NCI-H69 (cell line): ENCODE data around the gene GSTM4.

ENCODE experiments used
- DNase-seq: peaks from one replicate; lab custom pipeline; 2025; lab: John Stamatoyannopoulos, UW

The GSTM4 gene

GRCh38 chr1:109655615-109656519 lies at the start of gene GSTM4:
GSTM4 (plus strand) TSS chr1:109656099; CDS start chr1:109656390, 291 bp downstream.
- peak; percentile 56 for DNase-seq

GRCh38 chr1:109609881-109610280 lies 46.0 kb upstream of the GSTM4 start:
- DNase-seq: no peak

- no peak for DNase-seq
Observed at GRCh38 chr1:109610609-109611307, 45.1 kb upstream of the GSTM4 start.

- DNase-seq: no peak
Observed at GRCh38 chr1:109611308-109611990, 44.5 kb upstream of the GSTM4 start.

- DNase-seq: no peak
Observed at GRCh38 chr1:109613361-109614147, 42.3 kb upstream of the GSTM4 start.

GRCh38 chr1:109615879-109616278 lies 40.0 kb upstream of the GSTM4 start:
- no peak for DNase-seq

GRCh38 chr1:109616391-109616790 lies 39.5 kb upstream of the GSTM4 start:
- DNase-seq: no peak

GRCh38 chr1:109617291-109617801 lies 38.6 kb upstream of the GSTM4 start:
- peak; percentile 11 for DNase-seq

GRCh38 chr1:109618661-109619575 lies 37.0 kb upstream of the GSTM4 start:
- no peak for DNase-seq

- peak; percentile 71 for DNase-seq
Observed at GRCh38 chr1:109619576-109620400, 36.1 kb upstream of the GSTM4 start, which contains the start of the genes AMPD2 and GNAT2. AMPD2 (plus strand) TSS chr1:109619837; CDS start chr1:109621176, 1,339 bp downstream. GNAT2 (minus strand) TSS chr1:109619616; CDS start chr1:109612870, 6,746 bp downstream.

GRCh38 chr1:109620401-109620791 lies 35.5 kb upstream of the GSTM4 start:
- peak; percentile 29 for DNase-seq

- DNase-seq: peak; percentile 90
Observed at GRCh38 chr1:109620841-109621286, 35.0 kb upstream of the GSTM4 start.

- DNase-seq: no peak
Observed at GRCh38 chr1:109621379-109622136, 34.3 kb upstream of the GSTM4 start.

- no peak for DNase-seq
Observed at GRCh38 chr1:109622137-109622892, 33.6 kb upstream of the GSTM4 start.

GRCh38 chr1:109622895-109623294 lies 33.0 kb upstream of the GSTM4 start:
- no peak for DNase-seq

- no peak for DNase-seq
Observed at GRCh38 chr1:109623601-109624161, 32.2 kb upstream of the GSTM4 start.
